ENCODE measurements around the gene TSPOAP1.

Gene TSPOAP1

DNA sequence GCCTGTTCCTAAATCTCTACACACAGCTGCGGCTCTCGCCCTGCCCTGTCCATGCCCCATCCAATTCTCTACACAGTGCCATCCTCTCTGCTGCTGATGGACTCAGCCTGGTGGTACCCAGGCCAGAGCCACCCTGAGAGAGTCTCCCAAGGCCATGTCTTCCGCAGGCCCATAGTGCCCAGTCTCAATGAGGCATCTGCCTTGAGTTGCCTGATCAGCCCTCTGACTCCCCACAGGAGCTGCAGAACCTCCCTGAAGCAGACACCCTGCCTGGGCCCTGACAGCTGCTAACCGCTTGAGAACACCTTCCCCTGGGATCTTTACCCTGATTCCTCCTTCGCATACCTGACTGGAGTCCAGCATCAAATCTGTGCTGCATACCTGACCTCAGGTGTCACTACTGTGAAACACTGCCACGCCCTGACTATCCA, 13.3 kb downstream of the TSPOAP1 start:
- no peak for DNase-seq

DNA sequence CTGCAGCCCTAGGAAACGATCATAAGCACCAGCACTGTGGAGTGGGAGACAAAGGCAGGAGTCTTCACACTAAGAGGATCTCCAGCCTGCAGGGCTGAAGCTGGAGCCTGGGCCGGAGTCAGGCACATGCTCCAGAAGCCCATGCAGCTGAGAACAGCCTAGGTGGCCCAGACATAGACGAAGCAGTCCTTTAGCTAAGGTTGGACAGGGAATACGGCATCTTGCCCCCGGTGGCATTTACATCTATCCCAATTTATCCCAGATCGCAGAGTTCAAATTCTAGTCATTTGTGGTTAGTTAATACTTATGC, 13.9 kb downstream of the TSPOAP1 start:
- no peak for DNase-seq

DNA sequence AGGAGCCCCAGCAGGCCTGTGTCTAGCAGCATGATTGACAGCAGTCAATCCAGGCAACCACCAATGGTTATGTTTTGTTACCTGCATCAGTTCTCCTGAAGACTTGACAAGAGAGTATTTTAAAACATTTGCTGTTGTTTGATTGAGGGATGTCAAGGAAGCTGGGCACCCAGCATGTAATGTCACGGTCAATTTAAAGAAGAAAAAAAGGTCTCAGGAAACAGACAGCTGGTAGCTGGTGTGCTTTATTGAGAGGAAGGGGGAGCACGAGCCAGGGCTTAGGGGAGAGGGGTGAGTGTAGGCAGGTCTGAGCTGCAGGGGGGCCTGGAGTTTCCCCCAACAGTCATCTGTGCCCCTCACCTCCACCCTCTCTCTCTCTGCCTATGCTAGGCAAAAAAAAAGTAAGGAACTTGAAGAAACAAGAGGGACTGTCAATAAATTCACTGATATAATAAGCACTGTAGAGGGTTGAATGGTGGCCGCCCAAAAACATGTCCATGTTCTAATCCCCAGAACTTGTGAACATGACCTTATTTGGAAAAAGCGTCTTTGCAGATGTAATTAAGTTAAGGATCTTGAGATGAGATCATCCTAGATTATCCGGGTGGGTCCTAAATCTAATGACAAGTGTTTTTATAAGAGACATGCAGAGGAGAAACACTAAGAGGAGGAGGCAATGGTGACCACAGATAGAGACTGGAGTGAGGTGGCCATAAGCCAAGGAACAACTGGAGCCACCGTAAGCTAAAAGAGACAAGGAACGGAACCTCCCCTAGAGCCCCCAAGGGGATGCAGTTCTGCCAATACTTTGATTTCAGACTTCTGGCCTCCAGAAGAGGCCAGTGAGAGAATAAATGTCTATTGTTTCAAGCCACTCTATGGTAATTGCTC, 14.5 kb downstream of the TSPOAP1 start:
- DNase-seq: peak; percentile 23

DNA sequence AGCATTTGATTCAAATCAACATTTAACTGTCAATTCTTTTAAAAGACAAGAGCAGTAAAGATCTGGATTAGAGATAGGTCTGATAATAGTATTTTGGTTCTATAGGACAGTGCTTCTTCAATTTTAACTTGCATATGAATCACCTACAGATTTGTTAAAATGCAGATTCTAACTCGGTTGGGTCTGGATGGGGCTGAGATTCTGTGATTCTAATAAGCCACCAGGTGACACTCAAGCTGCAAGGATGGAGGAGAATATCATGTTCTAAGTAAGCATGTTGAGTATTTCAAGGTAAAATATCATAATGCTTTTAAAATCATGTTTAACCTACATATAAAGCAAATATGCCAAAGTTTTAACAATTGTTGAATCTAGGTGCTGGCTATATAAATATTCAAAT, 15.8 kb downstream of the TSPOAP1 start:
- DNase-seq: no peak

DNA sequence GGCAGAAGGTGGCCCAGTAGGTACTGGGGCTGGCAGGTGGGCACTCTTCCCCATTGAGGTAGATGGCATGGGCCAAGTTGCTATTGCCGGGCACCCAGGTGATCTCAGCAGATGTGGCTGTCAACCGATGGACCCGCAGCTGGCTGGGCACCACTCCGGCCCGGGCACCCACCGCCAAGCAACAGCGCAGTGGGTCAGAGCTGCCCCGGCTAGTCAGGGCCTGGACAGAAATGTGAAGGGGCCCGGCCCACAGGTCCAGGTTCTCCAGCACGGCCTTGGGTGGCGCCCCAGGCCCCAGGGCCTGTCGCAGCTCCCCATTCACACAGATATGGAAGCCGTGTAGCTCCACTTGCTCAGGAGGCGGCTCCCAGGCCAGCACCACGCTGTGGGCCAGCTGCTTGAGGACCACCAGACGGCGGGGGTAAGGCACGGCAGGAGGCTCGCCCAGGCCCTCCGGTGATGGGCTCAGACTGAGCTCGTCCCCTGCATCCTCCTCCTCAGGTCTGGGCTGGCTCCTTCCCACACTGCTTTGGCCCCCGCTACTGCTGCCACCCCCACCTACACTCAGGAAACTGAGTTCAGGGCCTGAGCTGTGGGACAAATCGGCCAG, 16.5 kb downstream of the TSPOAP1 start:
- DNase-seq: no peak

DNA sequence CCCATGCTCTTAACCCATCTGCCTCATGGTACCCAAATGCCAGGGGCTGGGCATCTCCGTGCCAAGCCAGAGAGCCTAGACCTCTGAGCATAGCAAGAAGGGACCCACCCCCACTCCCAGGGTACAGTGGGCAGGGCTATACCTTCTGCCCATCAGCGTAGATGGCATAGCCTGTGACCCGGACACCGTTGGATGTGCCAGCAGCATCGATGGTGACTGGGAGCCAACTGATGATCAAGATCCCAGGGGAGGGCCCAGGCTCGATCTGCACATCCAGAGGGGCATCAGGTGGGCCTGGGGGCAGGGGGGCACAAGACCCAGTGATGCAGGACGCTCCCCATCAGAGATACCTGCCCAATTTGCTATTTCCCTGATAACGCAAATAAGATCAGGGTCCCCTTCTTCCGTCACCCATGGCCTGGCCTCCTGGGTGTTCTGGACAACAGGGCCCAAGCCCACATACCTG, 17.1 kb downstream of the TSPOAP1 start:
- DNase-seq: no peak

DNA sequence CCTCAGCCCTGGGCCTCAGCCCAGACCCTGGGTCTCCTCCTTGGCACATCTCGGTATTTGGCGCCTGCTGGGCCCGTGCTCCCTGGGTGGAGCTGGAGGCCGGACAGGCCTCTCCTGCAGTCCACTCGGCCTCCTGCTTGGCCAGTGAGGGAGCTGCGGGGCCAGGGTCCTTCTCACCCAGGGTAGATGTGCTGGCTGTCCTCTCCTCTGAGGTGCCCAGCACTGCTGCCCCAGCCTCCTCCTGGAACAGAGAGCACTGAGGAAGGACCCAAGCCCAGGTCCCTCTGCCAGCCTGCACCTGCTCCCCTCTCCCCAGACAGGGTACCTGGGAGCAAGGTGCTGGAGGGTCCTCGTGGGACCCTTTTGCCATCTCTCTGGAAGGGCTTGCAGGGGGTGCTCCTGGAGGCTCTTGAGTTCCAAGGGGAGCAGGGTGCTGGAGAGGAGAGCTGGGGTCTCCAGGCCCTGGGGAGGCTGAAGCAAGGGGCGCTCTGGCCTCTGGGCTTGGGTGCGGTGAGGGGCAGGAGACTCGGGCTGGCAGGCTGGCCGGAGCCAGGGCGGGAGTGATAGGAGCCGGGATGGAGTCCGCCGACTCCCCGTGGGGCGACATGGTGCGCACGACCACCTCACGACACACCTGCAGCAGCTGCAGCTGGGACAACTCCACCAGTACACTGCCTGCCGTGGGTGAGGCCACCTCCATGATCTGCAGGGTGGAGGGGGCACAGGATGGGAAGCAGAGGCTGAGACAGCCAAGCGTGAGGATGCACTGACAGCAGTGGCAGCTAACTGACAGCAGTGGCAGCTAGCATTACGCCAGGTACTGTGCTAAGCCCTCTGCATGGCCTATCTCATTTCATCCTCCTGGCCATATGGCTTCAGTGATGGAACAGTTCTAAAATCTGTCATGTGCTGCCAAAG, 17.8 kb downstream of the TSPOAP1 start:
- no peak for DNase-seq

DNA sequence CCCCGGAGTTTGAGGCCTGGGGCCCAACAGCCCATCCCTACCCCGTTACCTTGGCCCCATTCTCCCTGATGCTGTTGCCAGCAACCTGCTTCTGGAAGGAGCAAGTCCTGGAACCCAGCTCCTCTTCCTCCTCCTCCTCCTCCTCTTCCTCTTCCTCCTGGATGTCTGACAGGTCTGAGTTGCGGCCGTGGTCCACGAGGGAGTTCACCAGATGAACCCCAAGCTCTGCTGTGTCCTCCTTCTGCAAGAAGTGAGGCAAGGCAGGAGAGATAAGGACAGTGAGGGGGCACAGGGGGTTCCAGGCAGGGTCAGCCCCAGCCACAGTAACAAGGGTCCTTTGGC, 18.7 kb downstream of the TSPOAP1 start:
- no peak for DNase-seq

DNA sequence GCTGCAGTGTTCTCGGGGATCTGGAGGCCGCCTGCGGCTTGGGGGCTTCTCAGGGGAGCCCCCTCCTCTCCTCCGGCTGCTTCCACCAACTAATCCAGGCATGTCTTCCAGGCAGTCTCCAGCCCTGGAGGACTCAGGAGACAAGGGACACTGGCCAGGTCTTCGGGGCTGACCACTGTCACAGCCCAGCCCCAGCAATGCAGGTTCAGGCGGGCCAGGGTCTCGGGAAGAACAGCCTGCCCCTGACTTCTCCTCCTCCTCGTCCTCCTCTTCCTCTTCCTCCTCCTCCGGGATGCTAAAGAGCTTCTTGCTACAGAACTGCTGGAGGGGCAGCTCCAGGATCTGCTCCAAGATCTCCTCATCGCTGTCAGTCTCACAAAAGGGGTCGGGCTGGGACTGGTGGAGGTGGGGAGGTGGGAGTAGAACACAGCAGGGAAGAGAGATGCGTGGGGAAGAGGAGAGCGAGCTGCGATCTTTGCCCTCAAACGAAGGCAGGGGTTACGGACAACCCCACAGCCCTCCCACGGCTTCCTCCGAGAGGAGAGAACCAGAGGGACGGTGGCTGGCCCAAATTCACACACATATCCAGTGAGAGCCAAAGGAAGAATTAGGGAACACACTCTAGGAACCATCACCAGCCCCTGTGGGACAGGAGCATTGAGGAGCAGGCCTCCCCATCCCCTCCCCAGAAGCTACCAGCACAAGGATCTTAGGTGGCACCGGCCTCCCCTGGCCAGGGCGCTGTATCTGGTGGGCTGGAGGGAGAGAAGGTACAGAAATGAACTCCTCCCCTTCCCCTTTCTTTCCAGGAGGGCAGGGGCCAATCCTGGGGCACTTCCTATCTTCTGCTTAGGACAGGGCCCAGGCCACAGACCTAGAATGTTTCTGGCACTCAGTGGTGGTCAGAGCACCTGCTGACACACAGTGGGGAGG, 19.3 kb downstream of the TSPOAP1 start:
- no peak for DNase-seq

DNA sequence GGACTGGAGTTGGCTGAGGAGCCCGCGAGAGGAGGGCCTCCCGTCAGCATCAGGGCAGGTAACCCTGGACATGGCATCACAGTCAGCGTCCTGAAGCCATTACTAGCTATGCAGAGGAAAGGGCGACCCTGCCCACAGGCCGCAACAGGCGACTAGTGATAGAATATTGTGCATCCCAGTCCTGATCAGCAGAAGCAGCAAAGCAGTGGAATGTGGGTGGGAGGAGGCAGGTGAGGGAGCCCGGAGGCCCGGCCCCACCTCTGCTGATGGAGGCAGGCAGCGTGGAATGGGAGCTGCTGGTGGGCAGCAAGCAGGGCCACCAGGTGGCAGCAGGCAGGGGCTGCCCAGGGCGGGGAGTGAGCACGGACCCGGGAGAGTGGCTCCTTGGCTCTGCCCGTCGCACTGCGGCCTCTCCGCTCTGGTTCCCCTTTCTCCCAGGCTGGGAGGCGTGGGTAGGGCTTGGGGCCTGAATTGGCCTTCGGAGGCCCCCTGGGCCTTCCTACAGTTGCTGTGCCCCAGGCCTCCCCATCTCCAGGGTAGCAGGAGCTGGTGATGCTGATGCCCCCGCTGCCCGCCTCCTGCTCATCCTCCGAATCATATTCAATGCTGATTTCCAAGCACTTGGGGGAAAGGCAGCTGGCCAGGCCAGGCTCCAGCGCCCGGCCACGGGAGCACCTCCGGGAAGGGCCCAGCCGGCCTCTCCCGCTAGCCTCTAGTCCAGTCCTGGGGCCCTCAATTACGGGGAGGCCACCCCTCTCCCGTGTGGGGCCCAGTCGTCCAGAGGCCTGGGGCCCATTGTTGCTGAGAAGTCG, 20.2 kb downstream of the TSPOAP1 start:
- no peak for DNase-seq

DNA sequence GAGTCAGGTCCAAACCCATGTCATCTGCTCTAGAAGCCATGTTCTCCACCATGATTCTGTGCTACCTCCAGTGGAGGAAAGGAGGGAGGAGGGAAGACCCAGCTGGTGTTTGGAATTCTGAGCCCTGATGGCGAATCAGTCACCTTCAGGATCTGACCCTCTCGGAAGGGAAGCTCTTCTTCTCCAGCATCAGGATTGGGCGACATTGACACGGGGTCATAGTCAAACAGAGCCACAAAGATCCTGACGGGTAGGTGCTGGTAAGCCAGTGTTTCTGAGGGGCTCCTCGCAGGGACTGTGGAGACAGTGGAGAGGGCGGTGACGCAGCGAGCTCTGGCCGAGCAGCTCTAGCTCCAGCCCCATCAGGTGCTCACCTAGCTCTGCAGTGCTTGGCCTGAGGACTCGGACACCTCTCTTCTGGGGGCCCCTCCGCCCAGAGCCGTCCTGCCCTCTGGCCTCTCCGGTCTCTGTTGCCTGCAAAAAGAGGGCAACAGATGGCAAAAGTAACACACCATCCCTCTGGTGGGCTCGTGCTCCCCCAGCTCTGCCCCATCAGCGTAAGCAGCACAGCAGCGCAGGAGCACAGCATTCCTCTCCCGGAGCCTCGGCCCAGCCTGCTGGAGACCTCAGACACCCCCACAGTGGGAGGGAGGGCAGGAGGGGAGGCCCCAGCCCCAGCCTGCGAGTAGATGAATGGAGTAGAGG, 21.0 kb downstream of the TSPOAP1 start:
- DNase-seq: no peak

DNA sequence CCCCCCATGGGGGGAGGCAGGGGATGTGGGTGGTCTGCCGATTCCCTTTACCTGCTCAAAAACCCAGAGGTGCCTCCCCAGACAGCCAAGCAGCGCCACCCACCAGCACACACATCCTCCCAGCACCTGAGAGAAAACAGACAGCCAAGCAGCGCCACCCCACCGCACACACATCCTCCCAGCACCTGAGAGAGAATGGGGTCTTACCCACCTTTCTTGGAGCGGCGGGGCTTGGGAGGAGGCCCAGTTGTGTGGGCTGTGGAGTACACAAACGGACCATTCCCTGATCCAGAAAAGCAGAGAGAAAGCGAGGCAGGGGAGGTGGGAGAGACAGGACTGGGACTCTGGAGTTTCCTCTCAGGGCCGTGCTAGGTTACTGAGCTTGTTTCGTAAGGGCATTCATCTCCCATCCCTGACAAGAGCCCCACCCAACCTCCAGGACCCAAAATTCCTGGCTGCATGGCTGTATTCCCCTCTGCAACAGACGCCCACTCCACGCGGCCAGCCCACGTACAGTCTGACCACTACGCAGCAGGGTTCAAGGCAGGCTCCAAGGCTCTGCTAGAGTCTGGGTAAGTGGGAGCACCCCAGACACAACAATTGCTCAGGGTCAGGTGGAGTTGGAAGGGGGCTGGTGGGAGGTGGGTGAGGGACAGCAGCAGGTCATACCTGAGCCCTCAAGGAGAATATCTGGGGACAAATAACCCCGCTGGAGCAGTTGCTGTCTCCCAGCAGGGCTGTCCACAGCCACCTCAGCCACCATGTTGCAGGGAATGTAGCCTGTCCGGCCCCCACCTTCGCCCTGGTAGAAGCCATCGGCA, 22.3 kb downstream of the TSPOAP1 start:
- no peak for DNase-seq

DNA sequence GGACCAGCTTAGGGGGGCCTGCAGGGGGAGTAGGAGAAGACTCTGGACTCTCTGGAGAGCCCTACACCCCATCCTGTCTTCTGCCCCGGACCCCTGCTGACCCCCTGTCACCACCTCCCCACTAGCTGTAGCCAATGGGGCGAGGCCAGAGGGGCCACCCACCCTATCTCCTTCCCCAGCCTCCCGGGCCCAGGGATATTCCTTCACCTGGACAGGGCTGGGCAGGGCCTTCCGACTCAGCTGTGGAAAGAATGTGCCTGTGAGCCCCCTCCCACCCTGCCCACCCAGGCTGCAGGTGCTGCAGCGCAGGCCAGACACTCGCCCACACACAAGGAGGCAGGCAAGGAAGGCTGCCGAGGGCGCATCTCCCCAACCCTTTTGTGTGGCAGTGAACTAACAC, 23.0 kb downstream of the TSPOAP1 start:
- no peak for DNase-seq

DNA sequence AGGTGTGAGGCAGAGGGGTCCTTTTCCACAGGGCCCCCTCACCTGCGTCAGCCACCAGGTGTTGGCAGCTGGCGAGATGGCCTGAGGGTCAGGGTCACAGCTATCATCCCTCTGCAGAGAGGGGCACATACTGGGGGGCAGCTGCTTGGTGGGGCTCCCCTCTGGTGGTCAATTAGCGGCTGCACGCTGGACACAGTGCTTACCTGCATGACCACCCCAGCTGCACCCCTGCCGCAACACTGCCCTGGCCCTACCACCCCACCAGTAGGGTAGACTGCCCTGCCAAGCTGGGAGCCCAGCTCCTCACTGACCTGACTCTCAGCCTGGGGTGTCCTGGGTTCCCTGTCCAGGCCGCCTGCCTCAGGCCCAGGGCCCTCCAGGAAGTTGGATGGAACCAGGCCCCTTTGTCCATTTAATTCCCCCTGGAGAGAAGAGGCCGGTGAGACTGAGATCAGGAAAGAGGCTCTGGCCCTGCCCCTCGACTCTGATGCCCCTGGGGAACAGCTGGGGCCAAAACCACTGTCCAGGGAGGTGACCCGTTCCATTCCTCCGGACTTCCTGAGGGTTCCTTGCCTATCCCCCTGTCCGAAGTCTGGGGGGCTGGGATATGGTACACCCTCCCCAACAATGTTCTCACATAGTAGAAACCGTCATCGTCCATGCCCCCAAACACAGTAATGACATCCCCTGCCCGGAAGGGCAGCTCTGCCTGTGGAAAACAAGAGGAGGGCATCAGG, 23.7 kb downstream of the TSPOAP1 start:
- no peak for DNase-seq

DNA sequence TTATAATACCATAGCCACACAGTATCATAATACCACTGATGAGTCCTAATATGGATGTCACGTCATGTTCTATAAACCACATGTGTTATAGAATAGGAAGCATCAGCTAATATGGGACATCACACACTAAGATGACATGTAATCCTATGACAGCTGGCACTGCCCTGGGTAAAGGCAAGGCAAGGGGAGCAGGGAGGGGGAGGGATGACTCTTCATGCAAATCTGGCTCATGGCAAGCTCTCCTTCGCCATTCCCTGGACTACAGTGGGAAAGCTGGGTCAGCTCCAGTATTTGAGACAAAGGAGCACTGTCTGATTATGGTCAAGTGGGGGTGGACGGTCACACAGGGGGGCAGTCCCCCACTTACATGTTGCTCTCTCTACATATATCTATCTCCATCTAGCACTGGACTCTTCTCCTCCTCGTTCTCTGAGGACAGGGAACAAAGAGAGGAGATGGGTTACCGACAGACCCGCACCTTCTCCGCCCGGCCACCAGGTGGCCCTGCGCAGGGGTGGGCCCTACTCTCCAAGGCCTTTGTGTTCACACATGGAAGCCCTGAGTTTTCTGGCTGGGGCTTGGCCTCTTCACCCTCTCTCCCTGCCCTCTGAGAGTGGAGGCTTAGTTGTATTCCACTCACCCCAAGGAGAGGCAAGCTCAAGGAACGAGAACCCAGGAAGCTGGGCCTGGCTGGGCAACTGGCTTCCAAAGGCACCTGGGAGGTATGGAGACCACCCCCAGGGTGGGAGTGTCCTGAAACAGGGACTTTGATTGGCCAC, 24.4 kb downstream of the TSPOAP1 start:
- DNase-seq: peak; percentile 36

DNA sequence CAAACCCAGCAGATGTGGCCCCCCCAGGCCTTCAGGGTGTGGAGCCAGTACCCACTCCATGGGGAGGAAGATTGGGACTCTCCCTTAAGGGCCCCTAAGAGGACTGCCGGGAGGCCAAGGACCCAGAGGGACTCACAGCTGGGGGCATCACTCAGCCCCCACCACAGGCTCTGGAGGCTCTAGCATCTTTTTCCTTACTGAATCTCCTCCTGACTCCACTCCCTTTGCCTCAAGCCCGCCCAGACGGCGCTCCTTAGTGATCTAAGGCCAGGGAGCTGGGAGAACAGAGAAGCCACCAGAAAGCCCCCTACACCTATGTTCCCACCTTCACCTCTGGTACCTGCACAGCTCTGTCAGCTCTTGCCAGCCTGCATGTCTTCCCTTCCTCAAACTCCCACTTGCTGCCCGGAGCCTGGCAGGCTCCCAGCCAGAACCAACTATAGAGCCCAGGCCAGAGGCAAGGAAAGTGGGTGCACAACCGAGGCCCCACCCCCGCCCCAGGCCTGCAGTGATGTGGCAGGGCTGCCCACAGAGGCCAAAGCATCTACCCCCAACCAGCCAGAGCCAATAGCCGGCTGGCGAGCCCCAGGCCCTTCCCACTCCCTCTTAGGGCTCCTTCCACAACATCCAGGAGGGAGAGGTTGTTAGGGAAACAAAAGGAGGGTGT, 25.5 kb downstream of the TSPOAP1 start:
- DNase-seq: no peak

DNA sequence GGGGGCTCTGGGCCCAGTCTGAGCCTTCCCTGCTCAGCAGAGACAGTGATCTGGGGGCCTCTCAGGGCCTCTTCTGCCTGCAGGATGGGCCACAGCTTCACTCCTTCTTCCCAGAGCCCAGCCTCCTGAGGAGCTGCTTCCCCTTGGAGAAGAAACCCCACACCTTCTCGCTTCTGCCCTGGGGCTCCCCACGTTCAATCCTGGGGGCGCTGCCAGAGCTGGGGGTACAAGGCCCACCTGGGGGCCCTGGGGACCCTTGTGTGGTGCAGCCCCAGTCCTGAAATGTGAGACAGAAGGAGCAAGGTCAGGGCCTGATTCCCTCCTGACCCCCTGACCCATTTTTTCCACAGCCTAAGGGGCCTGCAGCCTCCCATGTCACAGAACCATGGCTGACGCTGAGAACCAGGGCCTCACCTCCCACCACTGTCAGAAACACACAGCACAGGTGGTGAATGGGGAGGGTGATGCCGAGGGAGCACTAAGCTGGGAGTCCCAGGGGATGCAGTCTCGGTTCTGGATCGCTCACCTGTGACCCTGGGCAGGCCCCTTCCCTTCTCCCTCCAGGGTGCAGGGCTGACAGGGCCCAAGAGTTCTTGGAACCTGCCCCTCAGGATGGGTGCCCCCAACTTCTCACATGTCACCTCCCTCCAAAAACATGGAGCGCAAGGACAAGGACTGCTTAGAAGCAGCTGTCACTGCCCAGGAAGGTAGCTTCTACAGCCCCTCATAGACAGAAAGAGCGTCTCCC, 26.2 kb downstream of the TSPOAP1 start:
- DNase-seq: no peak
